ENCODE data around the gene UBXN2A. TPM values are rescaled to one million over a fixed set of nuclear protein-coding genes. Genes with fewer than 3 reads are reported as not detected.

Gene UBXN2A
- total and polyA plus RNA-seq, 7 donors: 12.0 to 33.9 (median 20.7) TPM

DNA sequence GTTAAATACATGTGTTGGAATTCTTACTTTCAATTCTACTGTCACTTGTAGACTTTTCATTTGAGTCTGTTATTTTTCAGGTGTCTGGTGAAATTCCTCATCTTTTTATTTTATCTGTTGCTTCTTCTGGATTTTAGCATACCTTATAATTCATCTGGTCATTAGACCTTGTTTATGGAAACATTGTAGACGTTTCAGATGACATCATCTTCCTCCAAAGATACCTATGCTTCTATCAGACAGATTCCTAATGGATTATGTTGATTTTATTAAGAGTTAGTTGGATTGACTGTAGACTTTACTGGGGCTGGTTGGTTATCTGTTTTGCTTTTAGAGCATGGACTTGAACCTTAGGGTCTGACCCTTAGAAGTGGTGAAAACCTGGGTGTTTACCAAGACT lies 54.3 kb downstream of the UBXN2A start:
- TF ChIP-seq, protein P1, sequence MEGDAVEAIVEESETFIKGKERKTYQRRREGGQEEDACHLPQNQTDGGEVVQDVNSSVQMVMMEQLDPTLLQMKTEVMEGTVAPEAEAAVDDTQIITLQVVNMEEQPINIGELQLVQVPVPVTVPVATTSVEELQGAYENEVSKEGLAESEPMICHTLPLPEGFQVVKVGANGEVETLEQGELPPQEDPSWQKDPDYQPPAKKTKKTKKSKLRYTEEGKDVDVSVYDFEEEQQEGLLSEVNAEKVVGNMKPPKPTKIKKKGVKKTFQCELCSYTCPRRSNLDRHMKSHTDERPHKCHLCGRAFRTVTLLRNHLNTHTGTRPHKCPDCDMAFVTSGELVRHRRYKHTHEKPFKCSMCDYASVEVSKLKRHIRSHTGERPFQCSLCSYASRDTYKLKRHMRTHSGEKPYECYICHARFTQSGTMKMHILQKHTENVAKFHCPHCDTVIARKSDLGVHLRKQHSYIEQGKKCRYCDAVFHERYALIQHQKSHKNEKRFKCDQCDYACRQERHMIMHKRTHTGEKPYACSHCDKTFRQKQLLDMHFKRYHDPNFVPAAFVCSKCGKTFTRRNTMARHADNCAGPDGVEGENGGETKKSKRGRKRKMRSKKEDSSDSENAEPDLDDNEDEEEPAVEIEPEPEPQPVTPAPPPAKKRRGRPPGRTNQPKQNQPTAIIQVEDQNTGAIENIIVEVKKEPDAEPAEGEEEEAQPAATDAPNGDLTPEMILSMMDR (IDR thresholded peaks at IDR 0.05): no peak
- ATAC-seq (no peak), DNase-seq (no peak)
- no peaks in the 10 kb centered on the region for H3K9me3 ChIP-seq
- intact Hi-C loops (cut with DNase I): no loop called here
- H3K4me1 ChIP-seq: no peaks in the 10 kb centered on the region
- H3K4me3 ChIP-seq: no peak overlapping the region
- H3K27me3 ChIP-seq (ENCODE audit: insufficient read depth in 3 of 3, low read length in 2 of 3): no peaks in the 10 kb centered on the region
- 38 to 74% (median 59%) methylated on average over 1 of the region's 1 CpG for WGBS, 3 donors
- H3K36me3 ChIP-seq (ENCODE audit: insufficient read depth in 1 of 2, low read depth in 1 of 2): peaks cover 0 to 32% of the 10 kb centered on the region in 2 donors
- no peak overlapping the region for H3K27ac ChIP-seq

DNA sequence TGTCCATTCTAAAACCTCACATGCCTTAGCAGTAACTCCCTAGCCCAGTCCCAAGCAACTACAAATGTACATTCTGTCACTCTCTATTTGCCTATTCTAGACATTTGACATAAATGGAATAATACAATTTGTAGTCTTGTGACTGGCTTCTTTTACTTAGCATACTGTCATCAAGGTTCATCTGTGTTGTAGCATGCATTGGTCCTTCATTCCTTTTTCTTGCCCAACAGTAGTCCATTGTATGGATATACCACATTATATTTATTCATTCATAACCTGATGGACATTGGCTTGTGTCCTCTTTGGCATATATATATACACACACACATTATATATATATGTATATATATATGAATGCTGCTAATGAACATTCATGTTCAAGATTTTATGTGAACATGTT lies 67.4 kb downstream of the UBXN2A start:
- ATAC-seq: no peak
- peaks cover 8% of the 10 kb centered on the region for H3K4me1 ChIP-seq
- TF ChIP-seq, protein P1 (IDR thresholded peaks at IDR 0.05): no peak

GRCh38 chr2:24008672-24009366 lies 68.6 kb downstream of the UBXN2A start:
- Histone ChIP-seq H3K27me3 (ENCODE audit: insufficient read depth in 3 of 3, low read length in 2 of 3) (peaks cover 0 to 22% (median 21%) of the 10 kb centered on the region in 3 donors), H3K9me3 (no peaks in the 10 kb centered on the region), H3K4me1 (peaks cover 8% of the 10 kb centered on the region), H3K36me3 (ENCODE audit: insufficient read depth in 1 of 2, low read depth in 1 of 2) (no peaks in the 10 kb centered on the region), H3K27ac (no peak overlapping the region), H3K4me3 (no peak overlapping the region)
- intact Hi-C loops (cut with DNase I): no loop called here
- TF ChIP-seq, protein P1 (IDR thresholded peaks at IDR 0.05): no peak
- 67 to 78% (median 78%) methylated on average over 13 of the region's 13 CpGs for WGBS, 3 donors
- no peak for DNase-seq
- ATAC-seq: no peak

More for the DNA sequence above, 67.4 kb downstream of the UBXN2A start:
- Histone ChIP-seq H3K36me3 (ENCODE audit: insufficient read depth in 1 of 2, low read depth in 1 of 2) (peaks cover 0 to 6% of the 10 kb centered on the region in 2 donors), H3K4me3 (no peak overlapping the region), H3K27me3 (ENCODE audit: insufficient read depth in 3 of 3, low read length in 2 of 3) (peaks cover 0 to 22% (median 21%) of the 10 kb centered on the region in 3 donors), H3K27ac (no peak overlapping the region), H3K9me3 (no peaks in the 10 kb centered on the region)
- intact Hi-C loops (cut with DNase I): no loop called here
- DNase-seq: no peak

DNA sequence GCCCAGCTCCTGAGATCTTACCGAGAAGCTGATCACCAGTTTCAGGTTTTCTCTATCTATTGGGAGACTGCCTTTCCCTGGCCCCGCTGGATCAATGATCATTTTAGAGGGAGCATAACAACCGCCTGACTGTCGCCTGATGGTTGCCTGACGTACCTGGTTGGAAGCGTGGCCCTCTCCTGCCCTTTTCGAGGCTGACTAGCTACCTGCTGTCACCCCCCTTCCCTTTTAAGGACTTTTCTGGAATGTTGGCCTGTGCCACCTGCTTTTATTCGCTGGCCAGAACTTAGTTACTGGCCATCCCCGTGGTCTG lies 69.1 kb downstream of the UBXN2A start:
- TF ChIP-seq, protein P1 (IDR thresholded peaks at IDR 0.05): no peak
- Histone ChIP-seq H3K27ac (no peak overlapping the region), H3K36me3 (ENCODE audit: insufficient read depth in 1 of 2, low read depth in 1 of 2) (no peaks in the 10 kb centered on the region), H3K4me1 (peaks cover 8% of the 10 kb centered on the region), H3K9me3 (no peaks in the 10 kb centered on the region), H3K27me3 (ENCODE audit: insufficient read depth in 3 of 3, low read length in 2 of 3) (peaks cover 0 to 22% (median 21%) of the 10 kb centered on the region in 3 donors), H3K4me3 (peak overlapping the region; percentile 59)
- WGBS, 3 donors: 67 to 69% (median 69%) methylated on average over 9 of the region's 9 CpGs
- ATAC-seq (no peak), DNase-seq (no peak)
- intact Hi-C loops (cut with DNase I): no loop called here
